HepG2 (cell line): ENCODE data around the gene ISY1. TPM values are rescaled to one million over a fixed set of nuclear protein-coding genes. Genes with fewer than 3 reads are reported as not detected.
A peak's percentile ranks its signal among the peaks of the same experiment; 100 is the strongest.

ENCODE experiments used
- AHR ChIP-seq: IDR thresholded peaks from 2 replicates; pipeline ENCODE4 v1.6.1; 2018; ENCODE audit warnings: missing genetic modification reagents, missing compliant biosample characterization
- ARID2 ChIP-seq: sonication (generic); formaldehyde crosslinking; IDR thresholded peaks from 2 replicates; pipeline ENCODE4 v1.8.1; 2022; ENCODE audit warnings: mild to moderate bottlenecking, missing genetic modification reagents, borderline replicate concordance
- CREB1 ChIP-seq, 2 experiments: fragments of 450-650 bp in 1 of 2; IDR thresholded peaks; 2 replicates each; pipeline ENCODE4 v1.6.1; 2016 to 2017; ENCODE audit warnings: control low read depth in 1 of 2, mild to moderate bottlenecking in 1 of 2, missing compliant biosample characterization in 1 of 2, missing genetic modification characterization in 1 of 2
- CREM ChIP-seq, 2 experiments: sonication (generic) in 1 of 2; formaldehyde crosslinking in 1 of 2; IDR thresholded peaks; 2 replicates each; pipeline versions ENCODE4 v1.4.0 to v1.6.1; 2016 to 2020; ENCODE audit warnings: antibody characterized with exemption in 1 of 2, mild to moderate bottlenecking in 1 of 2, missing genetic modification reagents in 1 of 2
- ELF1 ChIP-seq: sonication (generic); formaldehyde crosslinking; IDR thresholded peaks from 2 replicates; pipeline ENCODE4 v1.4.0; 2020; ENCODE audit warnings: missing genetic modification reagents
- ELF4 ChIP-seq: sonication (generic); formaldehyde crosslinking; IDR thresholded peaks from 2 replicates; pipeline ENCODE4 v1.5.0; 2020; ENCODE audit warnings: missing genetic modification reagents, mild to moderate bottlenecking, moderate library complexity, borderline replicate concordance
- FOXK2 ChIP-seq: fragments of 450-650 bp; IDR thresholded peaks from 2 replicates; pipeline ENCODE4 v1.6.1; 2016
- GATAD2A ChIP-seq: IDR thresholded peaks from 2 replicates; pipeline ENCODE4 v1.6.1; 2016
- HNRNPLL ChIP-seq: fragments of 200-400 bp; formaldehyde crosslinking; IDR thresholded peaks from 2 replicates; pipeline ENCODE4 v1.6.1; 2017; ENCODE audit warnings: mild to moderate bottlenecking, low read depth, low read length; ENCODE audit not compliant: poor library complexity, severe bottlenecking
- KDM6A ChIP-seq: IDR thresholded peaks from 2 replicates; pipeline ENCODE4 v1.6.1; 2016; ENCODE audit warnings: low read depth
- KLF6 ChIP-seq: IDR thresholded peaks from 2 replicates; pipeline ENCODE4 v1.8.0; 2016; ENCODE audit warnings: missing biosample characterization, missing genetic modification reagents
- MAX ChIP-seq: IDR thresholded peaks from 2 replicates; pipeline ENCODE4 v1.6.1; 2012; ENCODE audit warnings: inconsistent platforms
- POLR2AphosphoS5 ChIP-seq: IDR thresholded peaks from 2 replicates; pipeline ENCODE4 v1.6.1; 2012; ENCODE audit warnings: low read depth, low read length
- SMAD3 ChIP-seq: sonication (generic); formaldehyde crosslinking; IDR thresholded peaks from 2 replicates; pipeline ENCODE4 v1.4.0; 2020; ENCODE audit warnings: missing genetic modification reagents
- SMARCC2 ChIP-seq: fragments of 450-650 bp; IDR thresholded peaks from 2 replicates; pipeline ENCODE4 v1.6.1; 2017; ENCODE audit warnings: antibody characterized with exemption, mild to moderate bottlenecking
- TBL1XR1 ChIP-seq: fragments of 150-350 bp; IDR thresholded peaks from 2 replicates; pipeline ENCODE4 v1.6.1; 2014; ENCODE audit warnings: borderline replicate concordance, low read length; ENCODE audit not compliant: partially characterized antibody
- TRAFD1 ChIP-seq: sonication (generic); formaldehyde crosslinking; IDR thresholded peaks from 2 replicates; pipeline ENCODE4 v1.5.1; 2020; ENCODE audit warnings: missing genetic modification reagents, mild to moderate bottlenecking, borderline replicate concordance
- ZBTB43 ChIP-seq: sonication (generic); formaldehyde crosslinking; conservative IDR thresholded peaks from 2 replicates; pipeline ENCODE4 v1.4.0; 2020; ENCODE audit warnings: missing genetic modification reagents
- ZEB1 ChIP-seq: IDR thresholded peaks from 2 replicates; pipeline ENCODE4 v1.6.1; 2012; ENCODE audit warnings: mild to moderate bottlenecking, low read depth, inconsistent platforms; ENCODE audit not compliant: insufficient replicate concordance
- ZFP82 ChIP-seq: sonication (generic); formaldehyde crosslinking; IDR thresholded peaks from 2 replicates; pipeline ENCODE4 v1.5.1; 2020; ENCODE audit warnings: mild to moderate bottlenecking, missing genetic modification reagents, borderline replicate concordance
- ZMYM4 ChIP-seq: sonication (generic); formaldehyde crosslinking; IDR thresholded peaks from 2 replicates; pipeline ENCODE4 v1.8.1; 2023; ENCODE audit warnings: mild to moderate bottlenecking, missing genetic modification reagents
- ZNF331 ChIP-seq: sonication (generic); formaldehyde crosslinking; IDR thresholded peaks from 2 replicates; pipeline ENCODE4 v1.4.0; 2020; ENCODE audit warnings: missing genetic modification reagents
- ZNF562 ChIP-seq: sonication (generic); formaldehyde crosslinking; IDR thresholded peaks from 2 replicates; pipeline ENCODE4 v1.8.0; 2022; ENCODE audit warnings: missing genetic modification reagents, borderline replicate concordance
- ZNF577 ChIP-seq: sonication (generic); formaldehyde crosslinking; IDR thresholded peaks from 2 replicates; pipeline ENCODE4 v1.4.0; 2020; ENCODE audit warnings: mild to moderate bottlenecking, low read depth, missing genetic modification reagents, borderline replicate concordance
- ZNF691 ChIP-seq: sonication (generic); formaldehyde crosslinking; IDR thresholded peaks from 2 replicates; pipeline ENCODE4 v1.4.0; 2020; ENCODE audit warnings: missing genetic modification reagents, low read depth, mild to moderate bottlenecking, borderline replicate concordance
- ZNF850 ChIP-seq: sonication (generic); formaldehyde crosslinking; conservative IDR thresholded peaks from 2 replicates; pipeline ENCODE4 v1.9.0; 2021; ENCODE audit warnings: mild to moderate bottlenecking, missing genetic modification reagents
- polyA plus RNA-seq, 8 experiments: library from polyadenylated mRNA; depleted of rRNA in 3 of 8; stranded (reverse) in 7 of 8; unstranded in 1 of 8; fragments of >200 nt; fragmentation: Illumina TruSeq in 4 of 8; extraction: Trizol in 4 of 8; gene quantifications; 2 replicates each; pipeline versions ENCODE4 v1.2.1 to v1.2.3, GENCODE V29; 2011 to 2016; ENCODE audit warnings: low read depth in 4 of 8, missing spikeins in 1 of 8, mixed read lengths in 1 of 8; ENCODE audit not compliant: insufficient read depth in 1 of 8
- total RNA-seq, 5 experiments: library from RNA; depleted of rRNA; stranded (reverse); fragments of >200 nt; fragmentation: Illumina TruSeq; extraction: Trizol; gene quantifications; 2 replicates each; pipeline ENCODE4 v1.2.3, GENCODE V29; 2016; ENCODE audit warnings: low read depth in 1 of 5

Gene ISY1
- total and polyA plus RNA-seq, 2 of the 13 experiments (the other 11 are each of a cell fraction or from before 2014, with no cell fraction given), result 21.0 to 39.1 TPM

GRCh38 chr3:129160891-129161859 is at the start of gene ISY1 (continued):
- TF ChIP-seq ZNF562 (CRISPR knock-in tag) (no peak), TBL1XR1 (peak; percentile 11), CREM (IDR thresholded peaks at IDR 0.05) (peak; percentile 98), CREM (CRISPR knock-in tag; IDR thresholded peaks at IDR 0.05) (0 out of 2 replicates have a peak, but pooled peaks have one; percentile 30), ZNF331 (CRISPR knock-in tag) (0 out of 2 replicates have a peak, but pooled peaks have one; percentile 10), ARID2 (CRISPR knock-in tag) (peak; percentile 51; the same call in 1 of the 2 replicates), POLR2AphosphoS5 (peak; percentile 74), KDM6A (CRISPR knock-in tag) (no peak), ZEB1 (peak; percentile 59), ELF1 (peak; percentile 96), ZNF850 (CRISPR knock-in tag) (no peak), ZFP82 (CRISPR knock-in tag) (peak; percentile 88; the same call in 1 of the 2 replicates), SMAD3 (CRISPR knock-in tag) (0 out of 2 replicates have a peak, but pooled peaks have one; percentile 67), ZMYM4 (CRISPR knock-in tag) (peak; percentile 79), ZNF691 (0 out of 2 replicates have a peak, but pooled peaks have one; percentile 23), AHR (no peak), MAX (peak; percentile 93), FOXK2 (peak; percentile 45; the same call in 1 of the 2 replicates), TRAFD1 (CRISPR knock-in tag) (no peak), HNRNPLL (peak; percentile 61), KLF6 (peak; percentile 85), ZBTB43 (CRISPR knock-in tag) (0 out of 2 replicates have a peak, but pooled peaks have one; percentile 51), CREB1 (IDR thresholded peaks at IDR 0.05) (peak; percentile 88), CREB1 (CRISPR knock-in tag; IDR thresholded peaks at IDR 0.05) (peak; percentile 96), ELF4 (CRISPR knock-in tag) (peak; percentile 89), SMARCC2 (no peak), ZNF577 (CRISPR knock-in tag) (no peak), GATAD2A (CRISPR knock-in tag) (peak; percentile 51)
